Stimulated activated CD4-positive, alpha-beta T cell treated with anti-CD3 and anti-CD28 coated beads, Interleukin-12 subunit alpha, Interleukin-12 subunit beta, amount 100 ng/mL, for 4 hours (primary cell): Measurements from ENCODE around the gene DNAJC8.

Experiments
- DNase-seq: peaks from one replicate; pipeline ENCODE4 v3.0.0-alpha.2; 2020

Gene DNAJC8

DNA sequence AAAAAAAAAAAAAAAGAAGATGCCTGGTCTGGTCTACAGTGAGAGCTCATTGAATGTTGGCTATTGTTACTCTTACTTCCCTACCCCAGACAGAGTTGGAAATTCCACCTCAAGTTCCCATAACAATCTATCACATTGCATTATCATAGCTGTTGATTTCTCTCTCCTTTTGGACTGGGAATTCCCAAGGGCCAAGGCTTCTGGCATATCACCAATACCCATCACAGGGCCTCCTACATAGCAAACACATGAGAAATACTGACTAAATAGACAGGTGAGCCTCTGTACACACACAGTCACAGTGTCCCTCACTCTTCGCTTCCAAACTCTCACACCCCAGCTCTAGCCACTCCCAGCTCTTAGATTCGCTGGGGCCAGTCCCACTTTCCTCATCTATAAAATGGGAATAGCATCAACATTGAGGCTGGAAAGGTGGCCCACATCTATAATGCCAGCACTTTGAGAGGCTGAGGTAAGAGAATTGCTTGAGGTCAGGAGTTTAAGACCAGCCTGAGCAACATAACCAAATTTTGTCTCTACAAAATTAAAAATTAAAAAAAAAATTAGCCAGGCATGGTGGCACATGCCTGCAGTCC, 62.7 kb downstream of the DNAJC8 start:
- no peak for DNase-seq

DNA sequence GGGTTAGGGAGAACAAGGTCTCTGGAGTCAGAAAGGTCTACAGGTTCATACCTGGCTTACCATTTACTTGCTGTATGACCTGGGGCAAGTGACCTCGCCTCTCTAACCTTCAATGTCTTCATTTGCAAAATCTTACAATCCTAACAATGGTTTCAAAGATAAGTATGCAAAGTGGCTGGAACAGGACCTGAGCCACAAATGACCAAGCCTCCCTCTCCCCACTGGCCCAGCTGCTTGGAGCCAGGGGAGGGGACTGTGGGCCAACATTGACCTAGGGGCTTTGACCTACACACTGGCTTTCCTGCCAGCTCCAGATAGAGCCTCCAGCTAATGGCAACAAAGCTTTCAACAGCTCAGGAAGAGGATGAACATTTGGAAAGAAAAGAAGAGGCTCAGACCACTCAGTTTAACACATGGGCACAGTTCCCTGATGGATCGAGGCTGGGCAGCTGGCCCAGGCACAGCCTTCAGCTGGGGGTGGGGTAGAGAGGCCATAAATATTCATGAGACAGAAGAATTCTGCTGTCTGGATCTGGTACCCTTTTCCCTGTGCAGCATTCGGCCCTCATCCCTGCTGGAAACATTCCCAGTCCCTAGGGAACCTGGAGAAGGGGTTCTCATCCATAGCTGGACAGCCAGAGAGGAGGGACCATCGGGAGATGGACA, 69.2 kb downstream of the DNAJC8 start:
- DNase-seq: no peak

GRCh38 chr1:28162151-28162550, 70.7 kb downstream of the DNAJC8 start:
- DNase-seq: no peak

DNA sequence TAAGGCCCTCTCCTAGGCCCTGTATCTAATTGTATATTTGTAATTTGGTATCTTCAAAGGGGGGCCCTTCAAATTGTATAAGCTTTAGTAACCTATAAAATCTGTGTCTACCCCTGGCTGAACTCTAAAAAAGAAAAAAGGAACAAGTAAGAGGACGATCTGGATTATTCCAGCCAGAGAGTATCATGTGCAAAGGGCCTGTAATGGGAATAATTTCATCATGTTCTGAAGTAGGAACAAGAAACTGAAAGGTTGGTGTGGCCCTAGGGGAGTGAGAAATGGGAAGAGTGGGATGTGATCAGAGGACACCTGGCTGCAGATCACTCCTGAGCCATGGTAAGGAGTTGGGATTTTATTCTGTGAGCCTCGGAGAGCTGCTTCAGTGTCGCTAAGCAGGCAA, 71.1 kb downstream of the DNAJC8 start:
- no peak for DNase-seq

DNA sequence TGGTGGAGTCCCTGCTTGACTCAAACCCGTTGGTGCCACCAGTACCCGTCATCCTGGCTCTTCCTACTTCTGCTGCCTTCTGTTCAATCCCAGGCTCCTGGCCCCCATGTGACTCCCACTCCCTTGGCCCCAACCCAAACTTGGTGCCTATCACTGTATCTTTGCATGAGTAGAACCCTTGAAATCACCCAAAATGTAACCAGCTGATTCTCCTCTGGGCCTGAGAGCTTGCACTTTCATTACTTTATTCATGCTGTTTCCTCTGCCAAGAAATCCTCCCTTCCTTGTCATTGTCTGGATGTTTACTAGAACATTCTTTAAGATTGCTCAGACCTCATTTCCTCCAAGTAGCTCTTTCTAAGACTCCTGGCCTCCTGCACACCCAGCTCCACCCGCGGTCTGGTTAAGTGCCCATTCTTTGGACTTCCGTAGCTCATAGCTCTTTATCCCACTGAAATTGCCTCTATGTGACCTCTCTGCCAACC, 72.0 kb downstream of the DNAJC8 start:
- DNase-seq: no peak

- DNase-seq: no peak
Measured at GRCh38 chr1:28159680-28160079, 73.1 kb downstream of the DNAJC8 start.

GRCh38 chr1:28159243-28159642, 73.6 kb downstream of the DNAJC8 start:
- no peak for DNase-seq

GRCh38 chr1:28157894-28158293, 74.9 kb downstream of the DNAJC8 start:
- no peak for DNase-seq

DNA sequence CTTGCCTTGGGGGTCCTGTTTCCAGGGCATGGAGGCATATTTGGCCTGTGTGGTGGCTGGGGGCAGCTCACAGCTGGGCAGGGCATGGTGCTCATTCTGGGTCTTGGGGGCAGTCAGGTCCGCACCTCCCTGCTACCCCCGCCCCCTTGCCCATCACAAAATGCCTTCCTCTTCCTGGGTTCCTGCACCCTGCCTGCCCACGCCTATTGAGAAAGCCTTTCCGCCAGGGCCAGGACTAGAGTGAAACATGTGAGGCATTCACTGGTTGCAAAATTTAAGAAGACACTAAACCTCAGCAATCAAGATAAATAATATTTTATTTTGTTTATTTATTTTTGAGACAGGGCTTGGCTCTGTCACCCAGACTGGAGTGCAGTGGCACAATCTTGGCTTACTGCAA, 76.0 kb downstream of the DNAJC8 start:
- no peak for DNase-seq

DNA sequence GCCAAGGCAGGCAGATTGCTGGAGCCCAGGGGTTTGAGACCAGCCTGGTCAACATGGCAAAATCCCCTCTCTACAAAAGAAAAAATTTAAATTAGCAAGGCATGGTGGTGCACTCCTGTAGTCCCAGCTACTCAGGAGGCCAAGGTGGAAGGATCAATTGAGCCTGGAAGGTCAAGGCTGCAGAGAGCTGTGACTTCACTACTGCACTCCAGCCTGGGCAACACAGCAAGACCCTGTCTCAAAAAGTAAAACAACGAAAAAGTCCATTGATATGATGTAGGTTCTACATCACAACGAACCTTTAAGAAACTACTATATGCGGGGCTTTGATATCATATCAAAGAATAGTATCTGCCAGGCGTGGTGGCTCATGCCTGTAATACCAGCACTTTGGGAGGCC, 77.2 kb downstream of the DNAJC8 start:
- DNase-seq: no peak

- DNase-seq: no peak
Measured at GRCh38 chr1:28154078-28154594, 78.7 kb downstream of the DNAJC8 start.
